Muscle layer of duodenum (tissue), 2 donors: ENCODE results near the gene NPM3.
"Not testable (repeated sequence)": the region's sequence is repeated elsewhere in the genome, so short reads cannot be mapped to it uniquely, and the experiment has no call there.

ENCODE experiments used
- H3K27ac ChIP-seq: one replicate; pipeline ENCODE4 v1.7.0; 2013; ENCODE audit warnings: mild to moderate bottlenecking, low read length
- H3K27me3 ChIP-seq: one replicate; pipeline ENCODE4 v1.7.0; 2013; ENCODE audit warnings: low read depth, mild to moderate bottlenecking, control low read depth, low read length
- H3K36me3 ChIP-seq, 2 donors: one replicate each; pipeline ENCODE4 v1.7.0; 2013; ENCODE audit warnings: low read length in 2 of 2, control low read depth in 1 of 2, mild to moderate bottlenecking in 1 of 2; ENCODE audit not compliant: insufficient read depth in 2 of 2, control insufficient read depth in 1 of 2
- H3K4me1 ChIP-seq, 2 donors: one replicate each; pipeline ENCODE4 v1.7.0; 2013; ENCODE audit warnings: low read length in 2 of 2, mild to moderate bottlenecking in 2 of 2, control low read depth in 1 of 2, moderate library complexity in 1 of 2; ENCODE audit not compliant: insufficient read depth in 2 of 2, control insufficient read depth in 1 of 2
- H3K4me3 ChIP-seq, 2 donors: one replicate each; pipeline ENCODE4 v1.7.0; 2013; ENCODE audit warnings: low read length in 2 of 2, low read depth in 1 of 2, mild to moderate bottlenecking in 1 of 2
- H3K9me3 ChIP-seq, 2 donors: one replicate each; pipeline ENCODE4 v1.7.0; 2013; ENCODE audit warnings: low read length in 2 of 2, control low read depth in 1 of 2, mild to moderate bottlenecking in 1 of 2; ENCODE audit not compliant: control insufficient read depth in 1 of 2
- donor health status: healthy.

NPM3 gene

DNA sequence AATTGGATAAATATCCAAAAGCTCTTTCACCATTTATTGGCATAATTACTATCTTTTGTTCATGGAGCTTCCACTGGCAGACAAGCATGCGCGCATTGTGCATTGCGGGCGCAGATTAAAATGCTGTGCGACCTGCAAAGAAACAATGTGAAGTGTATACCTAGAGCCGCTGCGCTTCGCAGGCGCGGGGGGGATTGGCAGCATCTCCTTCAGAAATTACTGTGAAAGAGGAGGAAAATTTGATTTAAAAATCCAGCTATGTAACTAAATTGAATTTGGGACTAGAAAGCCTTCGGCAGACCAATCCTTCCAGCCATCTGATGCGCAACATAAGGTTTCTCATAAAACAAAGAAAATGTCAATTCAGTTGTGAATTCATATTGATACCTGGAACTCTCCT is 10.3 kb upstream of the NPM3 start:
- Histone ChIP-seq H3K9me3 (no peaks in the 10 kb centered on the region), H3K36me3 (peaks cover 58 to 80% of the 10 kb centered on the region in 2 donors), H3K27me3 (no peaks in the 10 kb centered on the region)

DNA sequence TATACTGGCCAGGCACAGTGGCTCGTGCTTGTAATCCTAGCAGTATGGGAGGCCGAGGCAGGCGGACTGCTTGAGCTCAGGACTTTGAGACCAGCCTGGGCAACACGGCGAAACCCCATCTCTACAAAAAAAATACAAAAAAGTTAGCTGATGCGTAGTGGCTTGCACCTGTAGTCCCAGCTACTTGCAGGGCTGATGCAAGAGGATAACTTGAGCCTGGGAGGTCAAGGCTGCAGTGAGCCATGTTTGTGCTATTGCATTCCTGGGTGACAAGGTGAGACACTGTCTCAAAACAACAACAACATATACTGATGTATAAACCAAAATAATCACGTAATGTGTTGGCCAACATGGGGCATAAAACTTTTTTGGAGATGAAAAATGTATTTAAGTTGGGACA is 6.4 kb upstream of the NPM3 start:
- H3K4me1 ChIP-seq: no peaks in the 10 kb centered on the region
- no peak overlapping the region for H3K27ac ChIP-seq
- H3K36me3 ChIP-seq: peaks cover 55 to 74% of the 10 kb centered on the region in 2 donors
- no peak overlapping the region for H3K4me3 ChIP-seq
- no peaks in the 10 kb centered on the region for H3K27me3 ChIP-seq
- H3K9me3 ChIP-seq: no peaks in the 10 kb centered on the region

More for the DNA sequence above, 10.3 kb upstream of the NPM3 start:
- Histone ChIP-seq H3K4me1 (no peaks in the 10 kb centered on the region), H3K4me3 (no peak overlapping the region), H3K27ac (no peak overlapping the region)

DNA sequence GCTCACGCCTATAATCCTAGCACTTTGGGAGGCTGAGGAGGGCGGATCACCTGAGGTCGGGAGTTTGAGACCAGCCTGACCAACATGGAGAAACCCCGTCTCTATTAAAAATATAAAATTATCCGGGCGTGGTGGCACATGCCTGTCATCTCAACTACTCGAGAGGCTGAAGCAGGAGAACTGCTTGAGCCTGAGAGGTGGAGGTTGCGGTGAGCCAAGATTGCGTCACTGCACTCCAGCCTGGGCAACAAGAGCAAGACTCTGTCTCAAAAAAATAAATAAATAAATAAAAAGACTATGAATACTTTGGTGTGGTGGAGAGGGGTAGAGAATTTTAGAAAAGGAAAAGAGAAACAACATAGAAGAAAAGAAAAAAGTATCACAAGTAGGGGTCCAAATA is 6.0 kb upstream of the NPM3 start:
- H3K27me3 ChIP-seq, H3K9me3 ChIP-seq, H3K4me3 ChIP-seq, H3K4me1 ChIP-seq, H3K27ac ChIP-seq: not testable (repeated sequence)
- peaks cover 55 to 73% of the 10 kb centered on the region in 2 donors for H3K36me3 ChIP-seq

DNA sequence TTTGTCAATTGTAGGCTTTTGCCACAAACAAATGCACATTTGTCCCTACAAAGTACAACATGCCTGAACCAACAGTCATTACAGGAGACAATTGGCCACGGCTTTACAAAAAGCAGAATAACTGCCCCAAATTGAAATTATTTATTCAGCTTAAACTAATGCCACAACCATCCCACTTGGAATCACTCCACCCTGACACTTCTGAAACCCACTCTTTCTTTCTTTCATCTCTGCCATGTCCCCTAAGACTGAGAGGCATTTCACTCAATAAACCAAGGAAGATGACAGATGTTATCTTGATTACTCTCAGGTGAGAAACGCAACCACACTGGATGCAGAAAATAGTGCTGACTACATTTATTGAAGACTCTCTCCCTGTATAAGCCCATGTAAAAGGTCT is 2.6 kb upstream of the NPM3 start:
- Histone ChIP-seq H3K27ac (no peak overlapping the region), H3K4me1 (peaks cover 4 to 25% of the 10 kb centered on the region in 2 donors), H3K4me3 (no peak overlapping the region), H3K27me3 (no peaks in the 10 kb centered on the region), H3K9me3 (no peaks in the 10 kb centered on the region), H3K36me3 (peaks cover 28 to 47% of the 10 kb centered on the region in 2 donors)

DNA sequence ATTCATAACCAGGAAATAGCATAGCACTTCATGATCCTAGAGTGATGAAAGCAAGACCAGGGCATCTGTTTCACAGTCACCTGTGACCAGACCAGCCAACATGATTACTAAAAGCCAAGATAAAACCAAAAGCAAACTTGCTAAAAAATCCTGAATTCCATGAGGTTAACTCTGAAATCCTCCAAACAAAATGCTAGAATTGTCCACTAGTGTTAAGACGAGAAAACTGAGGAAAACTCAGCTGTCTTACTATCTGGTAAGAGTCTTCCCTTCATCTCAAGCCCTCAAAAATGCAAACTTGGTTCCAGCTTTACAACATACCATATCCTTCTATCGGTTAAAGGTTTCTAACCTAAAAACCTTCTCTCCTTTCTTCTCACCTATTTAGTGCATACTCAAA is 1.3 kb upstream of the NPM3 start:
- no peaks in the 10 kb centered on the region for H3K9me3 ChIP-seq
- peaks cover 27 to 37% of the 10 kb centered on the region in 2 donors for H3K36me3 ChIP-seq
- peaks cover 8 to 36% of the 10 kb centered on the region in 2 donors for H3K4me1 ChIP-seq
- no peaks in the 10 kb centered on the region for H3K27me3 ChIP-seq
- H3K4me3 ChIP-seq: no peak overlapping the region
- no peak overlapping the region for H3K27ac ChIP-seq

DNA sequence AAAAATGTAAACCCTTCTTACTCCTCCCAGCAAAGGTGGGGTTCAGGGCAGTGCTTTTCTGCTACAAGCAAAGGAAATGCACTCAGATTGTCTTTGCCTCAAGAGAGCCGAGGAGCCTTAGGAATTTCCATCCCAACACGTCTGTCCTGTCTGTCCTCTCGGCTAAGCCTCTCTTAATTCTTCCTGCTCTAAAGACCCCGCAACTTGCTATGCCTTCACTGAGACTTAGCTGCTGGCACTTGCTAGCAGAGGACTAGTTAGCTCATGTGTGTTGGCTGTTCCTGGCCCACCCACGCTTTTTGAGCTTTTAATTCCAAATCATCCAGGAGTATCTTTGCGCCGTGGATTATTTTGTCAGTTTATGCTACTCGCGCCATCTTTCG is 481 bp upstream of the NPM3 start:
- peaks cover 27 to 36% of the 10 kb centered on the region in 2 donors for H3K36me3 ChIP-seq
- H3K4me3 ChIP-seq: peak overlapping the region; percentile 70 to 86
- peaks cover 8 to 45% of the 10 kb centered on the region in 2 donors for H3K4me1 ChIP-seq
- H3K27ac ChIP-seq: peak overlapping the region; percentile 24
- peaks cover 6% of the 10 kb centered on the region for H3K27me3 ChIP-seq
- no peaks in the 10 kb centered on the region for H3K9me3 ChIP-seq

DNA sequence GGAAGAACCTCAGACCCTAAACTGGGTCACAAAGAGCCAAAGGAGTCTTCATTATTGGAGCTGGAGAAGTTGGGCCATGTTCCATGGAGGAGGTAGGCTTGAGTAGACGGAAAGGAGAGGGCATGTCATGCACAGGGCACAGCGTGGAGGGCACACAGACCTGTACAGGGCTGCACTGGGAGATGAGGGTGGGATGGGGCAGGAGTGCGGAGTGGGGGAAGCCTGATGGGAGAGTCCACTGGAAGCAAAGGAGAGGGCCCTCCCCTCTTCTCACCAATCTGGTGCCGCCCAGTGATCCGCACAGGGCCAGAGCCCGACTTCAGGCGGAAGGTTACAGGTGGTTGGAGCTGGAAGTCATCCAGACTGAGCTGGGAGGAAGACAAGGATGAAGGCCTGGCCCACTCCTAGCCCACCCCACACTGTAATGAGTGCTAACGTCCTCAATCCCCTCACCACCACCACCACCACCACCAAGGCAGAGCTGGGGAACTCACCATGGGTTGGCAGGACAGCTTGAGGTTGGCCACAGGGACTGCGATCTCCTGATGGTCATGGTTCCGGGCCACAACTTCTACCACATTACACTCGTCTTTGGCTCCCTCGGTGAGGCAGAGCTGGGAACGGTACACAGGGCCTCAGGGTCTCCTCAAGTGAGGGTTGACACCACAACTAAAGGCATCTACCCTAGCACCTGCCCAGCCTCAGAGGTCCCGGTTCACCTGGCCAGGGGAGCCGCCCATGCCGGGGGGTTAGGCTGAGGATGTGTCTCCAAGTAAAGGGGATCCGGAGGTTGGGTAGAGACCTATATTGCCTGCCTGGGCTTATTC is 1.0 kb downstream of the NPM3 start:
- peaks cover 20% of the 10 kb centered on the region for H3K27me3 ChIP-seq
- no peak overlapping the region for H3K27ac ChIP-seq
- peak overlapping the region; percentile 70 to 86 for H3K4me3 ChIP-seq
- H3K4me1 ChIP-seq: peaks cover 8 to 47% of the 10 kb centered on the region in 2 donors
- H3K9me3 ChIP-seq: no peaks in the 10 kb centered on the region
- peaks cover 23 to 28% of the 10 kb centered on the region in 2 donors for H3K36me3 ChIP-seq

DNA sequence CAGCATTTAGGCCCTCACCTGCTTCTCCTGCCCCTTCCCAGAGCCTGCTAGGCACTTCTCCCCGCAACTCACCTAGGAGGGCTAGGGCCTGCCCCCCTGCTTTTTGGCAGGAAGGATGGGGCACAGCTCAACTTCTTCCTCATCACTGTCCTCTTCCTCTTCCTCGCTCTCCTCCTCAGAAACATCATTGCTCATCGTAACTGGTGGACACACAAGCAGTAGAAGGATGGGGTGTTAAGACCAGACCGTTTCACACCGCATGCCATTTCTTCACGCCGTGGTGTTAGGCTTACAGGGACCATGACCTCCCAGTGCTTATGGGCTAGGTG is 1.6 kb downstream of the NPM3 start:
- H3K9me3 ChIP-seq: no peaks in the 10 kb centered on the region
- H3K27me3 ChIP-seq: peaks cover 25% of the 10 kb centered on the region
- H3K4me1 ChIP-seq: peaks cover 8 to 47% of the 10 kb centered on the region in 2 donors
- peaks cover 21 to 24% of the 10 kb centered on the region in 2 donors for H3K36me3 ChIP-seq
- no peak overlapping the region for H3K4me3 ChIP-seq
- no peak overlapping the region for H3K27ac ChIP-seq

DNA sequence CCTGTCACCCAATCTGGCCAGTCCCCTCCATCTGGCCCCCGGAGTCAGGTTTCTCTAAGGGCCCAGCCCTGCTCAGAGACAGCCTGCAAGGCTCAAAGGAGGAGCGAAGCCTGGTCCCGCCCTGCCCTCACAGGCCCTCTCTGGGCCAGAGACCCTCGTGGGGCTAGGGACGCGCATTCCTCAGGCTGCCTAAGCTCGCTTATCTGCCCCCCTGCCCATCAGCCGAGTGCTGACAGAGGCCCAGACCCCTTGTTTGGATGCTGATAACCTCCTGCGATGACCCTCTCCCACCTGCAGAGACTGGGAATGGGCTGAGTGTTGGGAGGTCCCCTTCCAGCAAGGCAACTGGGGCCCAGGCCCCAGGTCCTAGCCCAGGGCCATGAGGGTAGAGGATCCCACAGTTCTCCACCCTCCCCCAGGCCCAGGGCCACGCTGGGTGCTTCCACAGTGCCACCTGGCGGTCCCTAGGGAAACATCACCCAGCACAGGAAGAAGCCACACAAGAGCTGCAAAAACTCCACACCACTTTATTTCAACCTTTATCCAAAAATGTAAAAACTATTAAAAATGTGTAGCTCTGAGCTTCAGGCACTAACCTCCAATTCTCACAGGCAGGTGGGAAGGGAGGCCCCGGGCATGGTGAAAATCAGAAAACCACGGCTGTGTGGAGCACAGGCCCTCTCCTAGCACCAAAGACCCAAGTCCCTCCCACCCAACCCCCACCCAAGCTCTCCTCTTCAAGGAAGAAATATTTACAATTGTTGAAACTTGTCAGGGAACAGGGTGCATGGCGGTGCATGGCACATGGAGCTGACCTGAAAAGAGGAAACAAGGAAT is 2.2 kb downstream of the NPM3 start:
- no peak overlapping the region for H3K27ac ChIP-seq
- H3K4me3 ChIP-seq: no peak overlapping the region
- H3K4me1 ChIP-seq: peaks cover 8 to 47% of the 10 kb centered on the region in 2 donors
- peaks cover 29% of the 10 kb centered on the region for H3K27me3 ChIP-seq
- no peaks in the 10 kb centered on the region for H3K9me3 ChIP-seq
- peaks cover 17 to 21% of the 10 kb centered on the region in 2 donors for H3K36me3 ChIP-seq

DNA sequence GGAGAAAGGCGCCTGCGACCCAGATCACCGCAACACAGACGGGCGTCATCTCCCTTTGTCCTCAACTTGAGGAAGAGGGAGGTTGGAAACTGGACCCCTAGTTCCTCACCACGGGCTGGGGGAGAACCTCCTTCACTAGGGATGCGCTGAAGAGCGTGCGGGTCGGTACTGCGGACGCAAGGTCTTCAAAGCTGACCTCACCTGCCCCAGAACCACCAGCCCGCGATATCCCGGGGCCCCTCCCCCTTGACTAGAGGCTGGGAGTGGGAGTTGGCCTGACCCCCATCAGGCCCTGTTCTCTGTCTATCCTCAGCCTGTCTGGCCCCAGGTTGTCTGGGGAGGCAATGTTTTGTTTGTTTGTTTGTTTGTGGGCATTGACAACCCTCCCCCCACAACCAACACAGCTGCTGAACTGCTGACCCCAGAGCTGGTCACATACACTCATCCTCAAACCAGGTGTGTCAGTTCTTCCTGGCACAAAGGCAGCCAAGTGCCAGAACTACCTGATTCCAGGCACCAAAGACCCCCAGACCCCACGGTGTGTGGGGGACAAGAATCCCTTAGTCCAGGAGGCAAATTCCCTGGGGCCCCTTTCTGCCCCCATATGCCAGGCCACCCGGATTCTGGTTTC is 2.9 kb downstream of the NPM3 start:
- peaks cover 31% of the 10 kb centered on the region for H3K27me3 ChIP-seq
- H3K9me3 ChIP-seq: no peaks in the 10 kb centered on the region
- peaks cover 11 to 14% of the 10 kb centered on the region in 2 donors for H3K36me3 ChIP-seq
- H3K4me3 ChIP-seq: peak overlapping the region; percentile 46 to 54
- H3K4me1 ChIP-seq: peaks cover 8 to 50% of the 10 kb centered on the region in 2 donors
- no peak overlapping the region for H3K27ac ChIP-seq

DNA sequence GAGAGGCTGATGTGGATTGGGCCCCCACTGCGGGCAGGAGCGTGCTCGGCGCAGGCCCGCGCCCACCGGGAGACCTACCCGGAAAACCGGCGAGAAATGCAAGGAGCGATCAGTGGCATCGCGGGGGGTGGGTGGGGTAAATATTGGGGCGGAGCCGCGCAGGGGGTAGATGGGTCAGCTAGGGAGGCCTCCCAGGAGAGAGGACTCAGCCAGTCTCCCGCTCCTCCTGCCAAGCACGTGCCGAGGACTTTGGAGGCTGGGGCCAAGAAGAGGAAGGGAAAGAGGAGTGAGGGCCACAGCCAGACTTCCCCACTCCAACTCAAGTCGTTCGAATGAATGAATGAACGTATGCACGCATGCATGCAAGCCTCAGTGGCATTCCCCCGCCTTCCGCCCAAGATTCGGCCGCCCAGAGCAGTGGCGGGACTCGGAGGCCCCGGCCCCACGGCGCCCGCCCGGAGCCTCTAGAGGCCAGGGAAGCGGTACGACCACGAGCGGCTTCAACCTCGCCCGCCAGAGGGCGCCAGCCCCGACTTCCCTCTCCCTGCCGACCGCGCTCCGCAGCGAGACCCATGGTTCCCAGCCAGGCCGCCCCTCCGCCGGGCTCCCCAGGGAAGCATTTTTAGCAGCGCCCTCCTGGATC is 3.6 kb downstream of the NPM3 start:
- Histone ChIP-seq H3K27ac (no peak overlapping the region), H3K4me1 (peaks cover 8 to 56% of the 10 kb centered on the region in 2 donors), H3K27me3 (peaks cover 37% of the 10 kb centered on the region), H3K4me3 (peak overlapping the region; percentile 46 to 54), H3K9me3 (no peaks in the 10 kb centered on the region), H3K36me3 (peaks cover 5 to 7% of the 10 kb centered on the region in 2 donors)
